PFSK-1 (cell line): ENCODE results near the gene RIT2.

Experiments used
- FOXP2 ChIP-seq: optimal IDR thresholded peaks from 2 replicates; pipeline ENCODE3; 2011; ENCODE audit warnings: borderline replicate concordance, control low read depth, inconsistent platforms; ENCODE audit not compliant: insufficient read depth; ENCODE audit errors: extremely low read length, extremely low read depth
- POLR2AphosphoS5 ChIP-seq: IDR thresholded peaks from 2 replicates; pipeline ENCODE4 v1.6.1; 2012; ENCODE audit warnings: low read depth, mild to moderate bottlenecking, control low read depth, low read length, moderate library complexity
- SIN3A ChIP-seq: IDR thresholded peaks from 2 replicates; pipeline ENCODE4 v1.6.1; 2012; ENCODE audit warnings: mild to moderate bottlenecking, low read length, moderate library complexity, borderline replicate concordance; ENCODE audit not compliant: insufficient read depth
- TAF1 ChIP-seq: IDR thresholded peaks from 2 replicates; pipeline ENCODE4 v1.6.1; 2012; ENCODE audit warnings: low read length, control low read depth, borderline replicate concordance; ENCODE audit not compliant: insufficient read depth
- TF ChIP-seq, protein P1 (sequence below), 2 experiments: IDR thresholded peaks; 2 replicates each; pipeline versions ENCODE4 v1.6.1 to v1.8.0; 2011 to 2012; ENCODE audit warnings: low read depth in 2 of 2, low read length in 2 of 2, control low read depth in 1 of 2, inconsistent platforms in 1 of 2, mild to moderate bottlenecking in 1 of 2, moderate library complexity in 1 of 2; ENCODE audit not compliant: insufficient read depth in 1 of 2

RIT2 gene

GRCh38 chr18:42743373-42744138 is 371.9 kb downstream of the RIT2 start:
- TF ChIP-seq FOXP2 (no peak), SIN3A (no peak), POLR2AphosphoS5 (no peak), TAF1 (no peak)
- TF ChIP-seq, protein P1, sequence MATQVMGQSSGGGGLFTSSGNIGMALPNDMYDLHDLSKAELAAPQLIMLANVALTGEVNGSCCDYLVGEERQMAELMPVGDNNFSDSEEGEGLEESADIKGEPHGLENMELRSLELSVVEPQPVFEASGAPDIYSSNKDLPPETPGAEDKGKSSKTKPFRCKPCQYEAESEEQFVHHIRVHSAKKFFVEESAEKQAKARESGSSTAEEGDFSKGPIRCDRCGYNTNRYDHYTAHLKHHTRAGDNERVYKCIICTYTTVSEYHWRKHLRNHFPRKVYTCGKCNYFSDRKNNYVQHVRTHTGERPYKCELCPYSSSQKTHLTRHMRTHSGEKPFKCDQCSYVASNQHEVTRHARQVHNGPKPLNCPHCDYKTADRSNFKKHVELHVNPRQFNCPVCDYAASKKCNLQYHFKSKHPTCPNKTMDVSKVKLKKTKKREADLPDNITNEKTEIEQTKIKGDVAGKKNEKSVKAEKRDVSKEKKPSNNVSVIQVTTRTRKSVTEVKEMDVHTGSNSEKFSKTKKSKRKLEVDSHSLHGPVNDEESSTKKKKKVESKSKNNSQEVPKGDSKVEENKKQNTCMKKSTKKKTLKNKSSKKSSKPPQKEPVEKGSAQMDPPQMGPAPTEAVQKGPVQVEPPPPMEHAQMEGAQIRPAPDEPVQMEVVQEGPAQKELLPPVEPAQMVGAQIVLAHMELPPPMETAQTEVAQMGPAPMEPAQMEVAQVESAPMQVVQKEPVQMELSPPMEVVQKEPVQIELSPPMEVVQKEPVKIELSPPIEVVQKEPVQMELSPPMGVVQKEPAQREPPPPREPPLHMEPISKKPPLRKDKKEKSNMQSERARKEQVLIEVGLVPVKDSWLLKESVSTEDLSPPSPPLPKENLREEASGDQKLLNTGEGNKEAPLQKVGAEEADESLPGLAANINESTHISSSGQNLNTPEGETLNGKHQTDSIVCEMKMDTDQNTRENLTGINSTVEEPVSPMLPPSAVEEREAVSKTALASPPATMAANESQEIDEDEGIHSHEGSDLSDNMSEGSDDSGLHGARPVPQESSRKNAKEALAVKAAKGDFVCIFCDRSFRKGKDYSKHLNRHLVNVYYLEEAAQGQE (IDR thresholded peaks at IDR 0.05; ENCODE audit: insufficient read depth in 1 of 2, low read depth in 2 of 2, low read length in 2 of 2) = no peak

DNA sequence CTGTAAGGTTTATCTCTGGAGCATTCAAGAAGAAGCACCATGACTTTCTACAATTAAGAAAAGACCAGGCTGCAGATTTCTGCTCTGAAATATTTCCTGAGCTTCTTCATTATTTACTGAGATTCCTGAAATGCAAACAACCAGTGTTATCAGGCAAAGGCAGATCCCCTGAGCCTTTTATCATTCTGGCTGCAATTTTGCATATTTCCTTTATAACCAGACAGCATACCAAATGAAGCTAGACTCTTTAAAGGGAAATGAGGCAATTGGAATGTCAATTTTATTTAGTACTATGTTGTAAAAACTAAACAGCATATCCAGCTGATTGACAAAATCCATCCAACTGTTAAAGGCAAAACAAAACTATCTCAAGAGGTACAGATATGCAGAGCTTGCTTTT is 372.5 kb downstream of the RIT2 start:
- TF ChIP-seq POLR2AphosphoS5 = no peak
- no peak for TF ChIP-seq TAF1
- no peak for TF ChIP-seq FOXP2
- TF ChIP-seq SIN3A = no peak
- TF ChIP-seq, protein P1 (IDR thresholded peaks at IDR 0.05; ENCODE audit: insufficient read depth in 1 of 2, low read depth in 2 of 2, low read length in 2 of 2) = no peak

DNA sequence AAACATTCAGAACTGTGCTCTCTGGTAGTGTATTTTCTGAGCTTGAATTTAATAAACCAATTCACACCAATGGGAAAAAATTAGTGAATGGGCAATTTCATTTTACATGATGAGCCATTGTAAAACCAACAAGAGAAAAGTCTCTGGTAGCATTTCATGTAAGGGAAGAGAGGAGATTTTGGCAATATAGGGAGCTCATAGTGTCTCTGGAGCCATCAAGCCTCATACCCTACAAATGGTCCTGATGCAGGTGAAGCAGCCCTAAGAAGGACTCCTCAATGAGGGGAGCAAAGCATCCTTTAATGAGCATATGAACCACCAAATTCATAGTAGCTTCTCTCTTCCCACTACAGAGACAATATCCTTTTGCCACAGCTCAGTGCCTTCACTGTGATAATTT is 373.0 kb downstream of the RIT2 start:
- TF ChIP-seq FOXP2 = no peak
- no peak for TF ChIP-seq SIN3A
- TF ChIP-seq POLR2AphosphoS5 = no peak
- TF ChIP-seq TAF1 = no peak
- TF ChIP-seq, protein P1 (IDR thresholded peaks at IDR 0.05; ENCODE audit: insufficient read depth in 1 of 2, low read depth in 2 of 2, low read length in 2 of 2) = no peak

GRCh38 chr18:42736074-42736473 is 379.4 kb downstream of the RIT2 start:
- TF ChIP-seq FOXP2 (no peak), POLR2AphosphoS5 (no peak)

- TF ChIP-seq FOXP2 (no peak), POLR2AphosphoS5 (no peak), TAF1 (no peak), SIN3A (no peak)
- TF ChIP-seq, protein P1 (IDR thresholded peaks at IDR 0.05; ENCODE audit: insufficient read depth in 1 of 2, low read depth in 2 of 2, low read length in 2 of 2) = no peak
Measured at GRCh38 chr18:42734520-42734919, 381.0 kb downstream of the RIT2 start.
